ENCODE results near the gene PEX7. TPM values are rescaled to one million over a fixed set of nuclear protein-coding genes. Genes with fewer than 3 reads are reported as not detected.
A peak's percentile ranks its signal among the peaks of the same experiment; 100 is the strongest.
"Not testable (repeated sequence)": the region's sequence is repeated elsewhere in the genome, so short reads cannot be mapped to it uniquely, and the experiment has no call there.

The PEX7 gene
- polyA plus RNA-seq, 3 donors = 9.9 to 14.1 (median 12.6) TPM

DNA sequence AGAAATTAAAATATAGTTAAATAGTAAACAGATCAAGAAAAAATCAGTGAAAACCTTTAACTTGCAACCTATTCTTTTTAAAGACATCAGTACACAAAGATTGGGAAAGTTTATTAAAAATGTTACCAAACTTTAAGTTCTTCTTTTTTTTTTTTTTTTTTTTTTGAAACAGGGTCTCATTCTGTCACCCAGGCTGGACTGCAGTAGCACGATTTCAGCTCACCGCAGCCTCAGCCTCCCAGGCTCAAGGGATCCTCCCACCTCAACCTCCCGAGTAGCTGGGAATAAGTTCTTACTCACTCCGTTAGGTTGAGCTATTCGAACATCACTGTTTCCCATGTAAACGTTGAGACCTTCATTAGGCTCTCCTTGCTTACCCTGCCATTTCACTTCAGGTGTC, 35.7 kb upstream of the PEX7 start:
- DNase-seq (ENCODE audit: extremely low read depth in 1 of 11, low read depth in 9 of 11, low spot score in 4 of 11) = no peak

DNA sequence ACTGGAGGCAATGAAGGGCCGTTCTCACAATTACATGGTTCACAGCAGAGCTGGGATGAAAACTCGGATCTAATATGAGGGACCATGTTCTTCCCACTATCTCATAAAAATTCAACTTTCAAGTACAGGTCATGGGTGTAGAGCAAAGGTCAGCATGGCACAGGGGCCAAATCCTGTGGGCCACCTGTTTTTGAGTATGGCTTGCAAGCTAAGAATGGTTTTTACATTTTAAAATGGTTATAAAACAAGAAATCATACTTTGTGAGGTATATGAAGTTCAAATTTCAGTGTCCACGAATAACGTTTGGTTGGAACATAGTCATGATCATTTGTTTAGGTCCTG, 34.7 kb upstream of the PEX7 start:
- no peak for DNase-seq (ENCODE audit: extremely low read depth in 1 of 11, low read depth in 9 of 11, low spot score in 4 of 11)

DNA sequence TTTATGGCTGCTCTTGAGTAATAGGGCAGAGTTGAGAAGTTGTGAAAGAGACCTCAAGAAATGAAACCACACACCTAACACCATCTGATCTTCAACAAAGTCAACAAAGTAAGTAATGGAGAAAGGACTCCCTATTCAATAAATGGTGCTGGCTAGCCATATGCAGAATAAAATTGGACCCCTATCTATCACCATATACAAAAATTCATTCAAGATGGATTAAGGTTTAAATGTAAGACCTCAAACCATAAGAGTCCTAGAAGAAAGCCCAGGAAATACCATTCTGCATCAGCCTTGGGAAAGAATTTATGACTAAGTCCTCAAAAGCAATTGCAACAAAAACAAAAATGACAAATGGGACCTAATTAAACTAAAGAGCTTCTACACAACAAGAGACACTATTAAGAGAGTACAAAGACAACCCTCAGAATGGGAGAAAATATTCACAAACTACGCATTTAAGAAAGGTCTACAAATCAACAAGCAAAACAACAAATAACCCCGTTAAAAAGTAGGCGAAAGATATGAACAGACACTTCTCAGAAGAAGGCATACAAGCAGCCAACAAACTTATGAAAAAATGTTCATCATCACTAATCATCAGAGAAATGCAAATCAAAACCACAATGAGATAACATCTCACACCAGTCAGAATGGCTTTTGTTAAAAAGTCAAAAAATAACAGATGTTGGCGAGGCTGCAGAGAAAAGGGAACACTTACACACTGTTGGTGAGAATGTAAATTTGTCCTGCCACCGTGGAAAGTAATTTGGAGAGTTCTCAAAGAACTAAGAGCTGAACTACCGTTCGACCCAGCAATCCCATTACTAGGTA, 34.1 kb upstream of the PEX7 start:
- DNase-seq (ENCODE audit: extremely low read depth in 1 of 11, low read depth in 9 of 11, low spot score in 4 of 11) = no peak

DNA sequence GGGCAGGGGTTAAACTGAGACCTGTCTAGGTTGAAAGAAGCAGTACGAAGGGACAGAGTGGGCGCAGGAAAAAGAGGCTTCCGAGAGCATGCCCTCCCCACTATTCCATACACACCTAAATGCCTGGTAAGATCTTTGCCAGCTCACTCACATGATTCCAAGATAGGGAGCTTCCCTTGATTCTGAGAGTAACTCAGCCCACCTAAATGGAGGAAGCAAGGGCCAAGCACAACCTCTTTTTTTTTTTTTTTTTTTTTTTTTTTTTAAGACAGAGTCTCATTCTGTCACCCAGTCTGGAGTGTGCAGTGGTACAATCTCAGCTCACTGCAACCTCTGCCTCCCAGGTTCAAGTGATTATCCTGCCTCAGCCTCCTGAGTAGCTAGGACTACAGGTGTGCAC, 33.0 kb upstream of the PEX7 start:
- not testable (repeated sequence) for DNase-seq (ENCODE audit: extremely low read depth in 1 of 11, low read depth in 9 of 11, low spot score in 4 of 11)

DNA sequence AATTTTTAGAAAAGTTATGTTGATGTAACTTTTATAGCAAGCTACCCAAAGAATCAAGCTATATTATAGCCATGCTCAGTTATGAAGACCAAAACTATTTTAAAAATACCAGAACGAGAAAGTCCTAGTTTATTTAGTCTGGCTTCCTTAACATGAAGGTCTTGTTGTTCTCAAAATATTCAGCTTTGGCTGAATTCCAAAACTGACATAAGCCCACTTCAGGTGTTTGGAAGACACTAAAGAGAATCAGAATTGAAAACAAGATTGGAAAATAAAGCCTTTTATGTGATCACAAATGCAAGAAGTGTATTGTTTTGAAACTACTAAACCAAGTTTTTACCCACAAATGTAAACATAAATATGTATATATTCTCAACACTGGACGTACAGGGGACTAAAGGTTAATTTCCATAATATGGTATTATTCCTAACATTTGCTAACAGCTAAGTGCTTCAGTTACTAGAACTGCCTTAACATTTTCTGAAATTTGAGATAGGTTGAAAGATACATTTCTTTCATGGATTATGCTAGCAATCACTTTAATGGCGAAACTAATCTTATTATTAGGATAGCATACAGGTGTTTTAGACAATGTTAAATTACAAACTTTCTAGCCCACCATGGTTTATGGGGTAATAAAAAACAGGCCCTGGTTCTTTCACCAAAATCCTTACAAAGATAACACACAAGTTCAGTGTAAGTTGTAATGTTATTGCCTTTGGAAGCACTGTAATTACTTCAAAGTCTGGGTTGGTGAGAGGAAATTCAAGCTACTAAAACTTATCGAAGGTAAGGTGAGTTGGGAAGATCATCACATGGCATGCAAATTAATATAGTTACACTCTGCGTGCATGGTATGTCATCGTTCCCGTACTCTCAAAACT, 31.7 kb upstream of the PEX7 start:
- DNase-seq (ENCODE audit: extremely low read depth in 1 of 11, low read depth in 9 of 11, low spot score in 4 of 11) = no peak

DNA sequence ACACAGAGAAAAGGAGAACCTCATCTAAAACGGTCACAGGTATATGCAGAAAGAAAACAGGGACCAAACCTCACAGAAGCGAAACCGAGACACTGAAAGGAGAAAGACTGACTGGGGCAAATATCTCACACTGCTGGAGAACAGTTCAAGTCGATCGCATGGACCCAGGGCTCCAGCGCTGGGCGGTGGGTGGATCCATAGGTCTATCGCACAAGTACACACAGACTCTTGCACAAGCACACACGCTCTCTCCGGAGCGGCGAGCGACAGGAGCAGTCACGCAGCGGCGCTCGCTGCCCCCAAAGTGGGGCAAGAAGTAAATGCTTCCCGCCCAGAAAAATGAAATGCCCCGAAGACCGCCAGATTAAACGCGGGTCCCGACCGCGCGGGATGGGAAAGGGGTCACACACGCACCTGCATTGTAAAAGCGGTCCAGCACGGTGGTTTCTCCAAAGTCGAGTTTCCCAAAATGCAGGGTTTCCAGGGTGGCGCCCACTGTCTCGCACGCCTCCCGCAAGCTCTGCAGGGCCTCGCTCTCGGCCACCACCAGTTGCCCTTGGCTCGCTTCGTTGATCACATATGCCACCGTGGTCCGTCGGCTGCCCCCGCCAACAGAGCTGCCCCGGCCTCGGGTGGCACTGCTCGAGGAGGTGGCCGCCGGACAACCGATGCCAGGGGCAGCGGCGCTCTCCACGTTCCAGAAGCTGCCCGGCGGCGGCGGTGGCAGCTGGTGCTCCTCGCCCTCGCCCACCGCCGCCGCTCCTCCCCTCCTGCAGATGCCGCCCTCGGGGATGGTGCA, 30.9 kb upstream of the PEX7 start:
- peak in 4 of 11 donors; percentile 15 to 33 (median 25) for DNase-seq (ENCODE audit: extremely low read depth in 1 of 11, low read depth in 9 of 11, low spot score in 4 of 11)

DNA sequence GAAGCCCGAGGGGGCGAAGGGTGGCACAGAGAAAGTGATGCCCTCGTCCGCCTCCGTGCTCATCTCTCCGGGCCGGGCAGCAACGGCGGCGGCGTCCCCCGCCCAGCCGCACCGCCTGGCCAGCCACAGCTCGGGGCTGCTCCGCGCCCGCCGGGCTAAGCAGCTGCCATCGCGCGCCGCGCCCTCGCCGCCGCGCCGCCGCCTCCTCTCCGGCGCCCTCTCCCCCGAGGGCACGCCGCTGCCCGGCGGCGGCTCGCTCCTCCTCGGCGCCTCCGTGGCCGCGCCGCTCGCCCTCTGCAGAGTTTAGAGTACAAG, 30.3 kb upstream of the PEX7 start:
- DNase-seq (ENCODE audit: extremely low read depth in 1 of 11, low read depth in 9 of 11, low spot score in 4 of 11) = no peak

DNA sequence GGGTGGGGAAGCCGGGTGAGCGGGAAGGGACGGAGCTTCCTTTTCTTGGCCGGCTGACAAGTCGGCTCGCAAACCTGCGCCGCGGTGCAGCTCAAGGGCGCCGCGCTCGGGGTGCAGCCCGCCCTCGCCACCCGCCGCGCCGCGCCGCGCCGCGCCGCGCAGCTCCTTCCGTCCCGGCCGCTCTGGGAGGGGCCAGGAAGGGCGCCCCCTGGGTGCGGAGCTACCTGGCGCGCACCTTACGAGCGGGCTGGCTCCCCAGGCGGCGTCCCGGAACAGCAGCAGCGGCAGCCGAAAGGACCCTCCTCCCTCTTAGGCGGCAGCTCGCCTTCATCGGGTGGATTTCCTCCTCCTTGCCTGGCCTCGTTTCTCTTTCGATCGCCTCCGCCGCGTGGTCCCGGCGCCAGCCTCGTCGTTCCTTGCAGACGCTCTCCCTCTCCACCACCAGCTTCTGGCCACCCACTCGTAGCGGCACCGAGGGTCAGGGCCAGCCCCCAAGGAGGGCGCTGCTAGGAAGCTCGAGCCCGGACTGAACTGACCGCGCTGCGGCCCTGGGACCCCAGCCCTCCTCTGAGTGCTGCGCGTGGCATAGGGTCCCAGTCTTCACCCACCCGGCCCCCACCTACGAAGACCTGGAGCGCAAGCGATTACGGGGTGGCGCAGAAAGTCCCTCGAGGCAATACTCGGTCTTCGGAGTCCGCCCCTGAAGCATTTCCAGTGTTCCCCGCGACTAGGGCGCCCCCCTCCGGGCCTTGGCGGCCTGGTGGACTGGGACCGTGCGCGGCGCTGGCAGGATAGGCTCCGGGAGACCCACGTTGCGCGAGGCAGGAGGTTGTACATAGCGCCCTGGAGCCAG, 29.8 kb upstream of the PEX7 start, which contains the start of gene MAP3K5:
Gene MAP3K5, minus strand, starts transcription at position 68 of the 853 bp plus-strand sequence. CDS start 320 bp downstream, outside the sequence.
- peak; percentile 66 to 89 (median 81) for DNase-seq (ENCODE audit: extremely low read depth in 1 of 11, low read depth in 9 of 11, low spot score in 4 of 11)

DNA sequence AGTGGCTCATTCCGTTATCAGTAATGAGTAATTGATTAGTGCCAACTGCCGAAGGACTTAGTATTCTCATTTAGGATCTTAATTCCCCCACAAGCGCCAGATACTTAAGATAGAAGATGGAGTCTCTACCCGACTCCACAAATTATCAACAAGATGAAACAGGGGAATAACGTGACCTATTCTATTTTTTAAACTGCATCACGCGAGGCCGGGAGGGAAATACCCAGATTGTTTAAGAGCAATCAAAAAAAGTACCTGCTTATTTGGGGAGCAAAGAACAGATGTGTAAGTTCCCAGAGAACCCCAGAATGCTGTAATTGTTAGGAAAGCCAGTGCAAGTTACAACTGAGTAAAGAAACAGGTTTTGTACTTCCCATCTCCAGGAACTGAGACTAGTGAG, 29.0 kb upstream of the PEX7 start:
- DNase-seq (ENCODE audit: extremely low read depth in 1 of 11, low read depth in 9 of 11, low spot score in 4 of 11) = no peak

DNA sequence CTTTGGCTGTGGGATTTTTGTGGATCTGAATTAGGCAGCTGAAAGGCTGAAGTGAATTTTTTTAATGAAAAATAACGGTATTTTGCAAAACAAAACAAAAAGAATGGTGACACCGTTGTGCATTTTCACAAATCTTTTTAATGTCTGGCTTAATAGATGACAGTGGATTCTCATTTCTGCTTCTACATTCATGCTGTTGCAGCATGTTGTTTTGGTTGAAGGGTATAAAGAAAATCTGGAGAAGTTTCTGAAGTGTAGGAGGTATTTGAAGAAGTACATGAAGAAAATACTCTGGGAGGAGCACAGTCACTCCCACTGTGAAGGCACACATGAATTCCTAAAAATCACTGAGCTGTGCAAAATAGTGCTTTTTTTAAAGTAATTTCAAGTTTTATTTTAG, 27.0 kb upstream of the PEX7 start:
- no peak for DNase-seq (ENCODE audit: extremely low read depth in 1 of 11, low read depth in 9 of 11, low spot score in 4 of 11)

DNA sequence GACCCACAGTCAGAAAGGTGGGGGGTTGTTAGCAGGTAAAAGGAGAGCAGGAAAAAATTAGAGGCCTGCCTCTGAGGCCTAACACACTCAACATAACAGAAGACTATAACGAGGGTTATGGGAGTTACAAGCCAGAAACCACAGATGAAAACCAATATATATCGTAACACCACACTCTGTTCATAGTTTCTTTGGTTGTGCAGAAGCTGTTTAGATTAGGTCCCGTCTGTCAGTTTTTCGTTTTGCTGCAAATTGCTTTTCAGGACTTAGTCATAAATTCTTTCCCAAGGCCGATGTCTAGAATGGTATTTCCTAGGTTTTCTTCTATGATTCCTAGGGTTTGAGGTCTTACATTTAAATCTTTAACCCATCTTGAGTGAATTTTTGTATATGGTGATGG, 26.4 kb upstream of the PEX7 start:
- no peak for DNase-seq (ENCODE audit: extremely low read depth in 1 of 11, low read depth in 9 of 11, low spot score in 4 of 11)

DNA sequence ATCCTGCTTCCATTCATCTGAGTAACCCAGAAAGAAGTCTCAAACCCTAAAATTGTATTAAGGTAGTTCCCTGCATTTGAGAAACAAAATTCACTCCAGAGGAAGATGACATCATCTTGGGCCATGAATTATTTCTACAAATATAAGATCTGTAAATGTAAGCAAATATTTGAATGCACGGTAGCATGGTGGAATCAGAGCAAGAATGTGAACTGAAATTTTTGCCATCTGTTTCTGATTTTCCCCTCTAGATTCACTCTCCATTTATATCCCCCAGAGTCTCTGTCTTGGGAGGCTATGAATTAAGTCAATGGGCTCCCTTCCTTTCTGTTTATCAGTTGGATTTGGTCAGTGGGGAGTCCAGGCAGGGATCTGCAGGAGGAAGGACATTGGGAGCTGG, 24.3 kb upstream of the PEX7 start:
- no peak for DNase-seq (ENCODE audit: extremely low read depth in 1 of 11, low read depth in 9 of 11, low spot score in 4 of 11)

DNA sequence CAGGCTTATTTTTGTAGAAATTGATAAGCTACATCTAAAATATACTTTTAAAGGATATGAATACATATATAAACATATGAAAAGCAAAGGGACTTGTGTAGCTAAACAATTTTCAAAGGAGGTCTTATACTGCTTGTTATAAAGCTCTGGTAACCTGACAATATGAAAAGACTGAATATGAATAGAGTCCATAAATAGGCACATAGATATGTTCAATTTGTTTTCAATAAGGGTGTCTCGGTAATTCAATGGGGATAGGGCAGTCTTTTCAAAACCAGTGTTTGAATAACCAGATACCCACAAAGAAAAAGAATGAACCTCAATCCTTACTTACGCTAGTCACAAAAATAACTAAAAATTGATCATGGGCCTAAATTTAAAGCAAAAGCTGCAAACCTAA, 20.8 kb upstream of the PEX7 start:
- DNase-seq (ENCODE audit: extremely low read depth in 1 of 11, low read depth in 9 of 11, low spot score in 4 of 11) = no peak

DNA sequence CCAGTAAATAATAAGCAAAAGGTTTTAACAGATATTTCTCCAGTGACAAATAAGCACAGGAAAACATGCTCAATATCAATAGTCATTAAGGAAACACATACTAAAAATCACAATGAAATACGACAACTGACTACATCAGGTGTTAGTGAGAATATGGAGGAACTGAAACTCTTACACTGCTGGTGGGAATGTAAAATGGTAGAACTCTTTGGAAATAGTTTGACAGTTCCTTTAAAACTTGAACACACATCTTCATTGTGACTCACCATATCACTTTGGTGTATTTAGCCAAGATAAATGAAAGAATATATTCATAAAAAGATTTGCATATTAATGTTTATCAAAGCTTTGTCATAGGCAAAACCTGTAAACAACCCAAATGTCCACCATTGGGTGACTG, 18.8 kb upstream of the PEX7 start:
- DNase-seq (ENCODE audit: extremely low read depth in 1 of 11, low read depth in 9 of 11, low spot score in 4 of 11) = no peak

DNA sequence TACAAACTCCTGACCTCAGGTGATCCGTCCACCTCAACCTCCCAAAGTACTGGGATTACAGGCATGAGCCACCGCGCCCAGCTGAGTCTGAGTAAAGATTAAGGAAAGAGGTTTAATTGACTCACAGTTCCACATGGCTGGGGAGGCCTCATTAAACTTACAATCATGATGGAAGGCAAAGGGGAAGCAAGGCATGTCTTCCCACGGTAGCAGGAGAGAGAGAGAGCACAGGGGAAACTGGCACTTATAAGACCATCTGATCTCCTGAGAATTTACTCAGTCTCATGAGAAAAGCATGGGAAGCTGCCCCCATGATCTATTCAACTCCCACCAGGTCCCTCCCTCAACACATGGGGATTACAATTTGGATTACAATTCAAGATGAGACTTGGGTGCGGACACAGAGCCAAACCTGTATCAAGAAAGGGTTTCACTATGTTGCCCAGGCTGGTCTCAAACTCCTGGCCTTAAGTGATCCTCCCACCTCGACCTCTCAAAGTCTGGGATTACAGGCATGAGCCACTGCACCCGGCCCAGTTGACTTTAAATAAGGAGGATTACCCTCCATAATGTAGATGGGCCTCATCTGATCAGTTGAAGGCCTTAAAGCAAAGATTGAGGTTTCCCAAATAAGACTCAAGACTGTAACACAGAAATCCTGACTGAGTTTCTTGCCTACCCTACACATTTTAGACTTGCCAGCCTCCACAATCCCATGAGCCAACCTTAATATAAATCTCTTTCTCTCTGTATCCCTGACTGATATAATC, 13.1 kb upstream of the PEX7 start:
- no peak for DNase-seq (ENCODE audit: extremely low read depth in 1 of 11, low read depth in 9 of 11, low spot score in 4 of 11)

DNA sequence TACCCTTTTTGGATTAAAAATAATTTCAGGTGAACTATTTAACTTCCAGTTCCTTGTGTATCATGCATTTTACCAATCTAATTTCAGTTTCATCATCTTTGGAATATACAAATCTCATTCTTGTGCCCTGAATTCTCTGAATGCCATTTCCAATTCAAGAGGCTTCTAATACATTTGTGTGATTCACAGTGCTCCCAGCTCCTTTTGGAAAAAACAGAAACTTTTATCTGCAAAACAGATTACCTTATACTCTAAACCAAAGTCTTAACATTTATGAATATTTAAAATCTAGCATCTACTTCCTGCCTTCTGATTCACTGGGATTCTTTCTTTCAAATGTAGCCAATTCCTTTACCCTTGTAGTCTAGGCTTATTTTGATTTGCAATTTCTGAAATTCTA, 11.1 kb upstream of the PEX7 start:
- no peak for DNase-seq (ENCODE audit: extremely low read depth in 1 of 11, low read depth in 9 of 11, low spot score in 4 of 11)

DNA sequence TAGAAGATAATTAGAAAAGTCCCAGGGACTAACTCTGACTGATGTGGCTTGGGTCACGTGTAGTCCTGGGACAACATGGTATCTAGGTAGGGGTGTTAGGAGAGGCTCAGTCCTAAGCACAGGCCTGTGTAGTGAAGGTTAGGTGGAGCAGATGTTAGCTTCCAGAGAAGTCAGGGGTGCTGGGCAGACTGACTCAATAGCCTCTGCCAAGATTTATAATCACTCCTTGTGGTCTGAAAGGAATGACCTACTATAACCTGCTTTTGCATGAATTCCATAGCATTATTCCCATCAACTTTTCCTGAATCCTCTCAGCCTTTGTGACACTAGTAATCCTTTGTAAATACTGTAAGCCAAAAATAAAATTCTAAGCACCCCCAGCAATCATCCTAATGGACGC, 10.2 kb upstream of the PEX7 start:
- DNase-seq (ENCODE audit: extremely low read depth in 1 of 11, low read depth in 9 of 11, low spot score in 4 of 11) = no peak

DNA sequence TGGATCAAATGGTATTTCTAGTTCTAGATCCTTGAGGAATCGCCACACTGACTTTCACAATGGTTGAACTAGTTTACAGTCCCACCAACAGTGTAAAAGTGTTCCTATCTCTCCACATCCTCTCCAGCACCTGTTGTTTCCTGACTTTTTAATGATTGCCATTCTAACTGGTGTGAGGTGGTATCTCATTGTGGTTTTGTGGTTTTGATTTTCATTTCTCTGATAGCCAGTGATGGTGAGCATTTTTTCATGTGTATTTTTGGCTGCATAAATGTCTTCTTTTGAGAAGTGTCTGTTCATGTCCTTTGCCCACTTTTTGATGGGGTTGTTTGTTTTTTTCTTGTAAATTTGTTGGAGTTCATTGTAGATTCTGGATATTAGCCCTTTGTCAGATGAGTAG, 6.8 kb upstream of the PEX7 start:
- not testable (repeated sequence) for DNase-seq (ENCODE audit: extremely low read depth in 1 of 11, low read depth in 9 of 11, low spot score in 4 of 11)

All from renal cortex interstitium (tissue), 11 donors.